Liver (tissue), 9 donors: ENCODE data around the gene CABLES1. TPM values are rescaled to one million over a fixed set of nuclear protein-coding genes. Genes with fewer than 3 reads are reported as not detected.

Experiments used
- DNase-seq: peaks from one replicate; pipeline ENCODE4 v3.0.0-alpha.2; 2017; ENCODE audit warnings: low spot score
- H3K27ac ChIP-seq, 2 donors: one replicate each; pipeline ENCODE4 v1.7.0; 2013; ENCODE audit warnings: inconsistent platforms in 2 of 2, low read length in 2 of 2, control low read depth in 1 of 2, low read depth in 1 of 2, mild to moderate bottlenecking in 1 of 2
- H3K27me3 ChIP-seq, 4 donors: one replicate each; pipeline versions ENCODE4 v1.6.1 to v1.7.0; 2013; ENCODE audit warnings: low read length in 3 of 4, inconsistent platforms in 1 of 4, mild to moderate bottlenecking in 1 of 4, moderate library complexity in 1 of 4; ENCODE audit not compliant: control insufficient read depth in 4 of 4, insufficient read depth in 4 of 4
- H3K36me3 ChIP-seq, 4 donors: one replicate each; pipeline versions ENCODE4 v1.6.1 to v1.7.0; 2013; ENCODE audit warnings: low read length in 3 of 4, mild to moderate bottlenecking in 3 of 4, low read depth in 1 of 4, moderate library complexity in 1 of 4; ENCODE audit not compliant: control insufficient read depth in 4 of 4, insufficient read depth in 3 of 4
- H3K4me1 ChIP-seq, 4 donors: one replicate each; pipeline versions ENCODE4 v1.6.1 to v1.7.0; 2013; ENCODE audit warnings: low read length in 3 of 4, mild to moderate bottlenecking in 3 of 4, moderate library complexity in 1 of 4; ENCODE audit not compliant: control insufficient read depth in 4 of 4, insufficient read depth in 4 of 4
- H3K4me3 ChIP-seq, 3 donors: one replicate each; pipeline versions ENCODE4 v1.6.1 to v1.7.0; 2013; ENCODE audit warnings: low read length in 3 of 3, control low read depth in 1 of 3, low read depth in 1 of 3, mild to moderate bottlenecking in 1 of 3
- H3K9ac ChIP-seq, 2 donors: one replicate each; pipeline ENCODE4 v1.7.0; 2013; ENCODE audit warnings: low read length in 2 of 2, mild to moderate bottlenecking in 2 of 2, moderate library complexity in 2 of 2, control low read depth in 1 of 2, low read depth in 1 of 2
- H3K9me3 ChIP-seq, 4 donors: one replicate each; pipeline versions ENCODE4 v1.6.1 to v1.7.0; 2013; ENCODE audit warnings: low read length in 3 of 4; ENCODE audit not compliant: control insufficient read depth in 4 of 4
- ATF3 ChIP-seq: IDR thresholded peaks from 2 replicates; pipeline ENCODE4 v1.6.1; 2016; ENCODE audit warnings: antibody characterized with exemption
- CTCF ChIP-seq: fragments of 150-350 bp; IDR thresholded peaks from 2 replicates; pipeline ENCODE4 v1.5.1; 2017; ENCODE audit warnings: improper control_type of control experiment, low read depth, low read length; ENCODE audit not compliant: missing input control
- EGR1 ChIP-seq, 2 donors: IDR thresholded peaks; 2 replicates each; pipeline ENCODE4 v1.6.1; 2016 to 2018; ENCODE audit warnings: antibody characterized with exemption in 2 of 2, low read depth in 2 of 2
- FOXA1 ChIP-seq: IDR thresholded peaks from 2 replicates; pipeline ENCODE4 v1.6.1; 2016; ENCODE audit warnings: antibody characterized with exemption
- GABPA ChIP-seq, 2 donors: IDR thresholded peaks in 1 of 2; conservative IDR thresholded peaks in 1 of 2; 2 replicates each; pipeline ENCODE4 v1.6.1; 2016; ENCODE audit warnings: antibody characterized with exemption in 2 of 2, mild to moderate bottlenecking in 1 of 2, moderate library complexity in 1 of 2
- HNF4A ChIP-seq, 2 donors: conservative IDR thresholded peaks; 2 replicates each; pipeline ENCODE4 v1.6.1; 2016; ENCODE audit warnings: antibody characterized with exemption in 2 of 2, mild to moderate bottlenecking in 2 of 2
- HNF4G ChIP-seq: IDR thresholded peaks from 2 replicates; pipeline ENCODE4 v1.6.1; 2016; ENCODE audit warnings: antibody characterized with exemption
- JUND ChIP-seq, 2 donors: IDR thresholded peaks; 2 replicates each; pipeline ENCODE4 v1.6.1; 2016; ENCODE audit warnings: antibody characterized with exemption in 2 of 2
- MAX ChIP-seq: IDR thresholded peaks from 2 replicates; pipeline ENCODE4 v1.6.1; 2016; ENCODE audit warnings: antibody characterized with exemption
- NR2F2 ChIP-seq: IDR thresholded peaks from 2 replicates; pipeline ENCODE4 v1.6.1; 2016; ENCODE audit warnings: antibody characterized with exemption
- RAD21 ChIP-seq, 2 donors: IDR thresholded peaks; 2 replicates each; pipeline ENCODE4 v1.6.1; 2016; ENCODE audit warnings: antibody characterized with exemption in 2 of 2, mild to moderate bottlenecking in 2 of 2
- REST ChIP-seq: IDR thresholded peaks from 2 replicates; pipeline ENCODE4 v1.6.1; 2016; ENCODE audit warnings: antibody characterized with exemption, mild to moderate bottlenecking
- RXRA ChIP-seq, 2 donors: IDR thresholded peaks; 2 replicates each; pipeline ENCODE4 v1.6.1; 2017 to 2018; ENCODE audit warnings: antibody characterized with exemption in 2 of 2, mild to moderate bottlenecking in 1 of 2
- TAF1 ChIP-seq: conservative IDR thresholded peaks from 2 replicates; pipeline ENCODE4 v1.6.1; 2016; ENCODE audit warnings: antibody characterized with exemption, mild to moderate bottlenecking
- YY1 ChIP-seq: IDR thresholded peaks from 2 replicates; pipeline ENCODE4 v1.6.1; 2016; ENCODE audit warnings: antibody characterized with exemption, mild to moderate bottlenecking
- WGBS: extraction: QIAGEN DNeasy Blood & Tissue Kit; methylation state at CpG from one replicate; pipeline ENCODE4 v1.1.7; 2013; 5-methylcytosine and 5-hydroxymethylcytosine counted together
- polyA plus RNA-seq, 2 donors: library from polyadenylated mRNA; stranded (reverse) in 1 of 2; unstranded in 1 of 2; fragments of 200-250 nt in 1 of 2; fragments of >200 nt in 1 of 2; fragmentation: Nextera tagmentation in 1 of 2; extraction: Ambion mirVana in 1 of 2; gene quantifications; one replicate each; pipeline versions ENCODE4 v1.2.1 to v1.2.3, GENCODE V29; 2013 to 2015
- total RNA-seq, 2 donors: library from RNA; depleted of rRNA; stranded (reverse); fragments of >200 nt; gene quantifications; one replicate each; pipeline ENCODE4 v1.2.3, GENCODE V29; 2014
- donor health status: healthy.
- donor health status: healthy.
- donor health status: healthy.
- donor health status: healthy.
- donor health status: healthy.

Gene CABLES1
- total and polyA plus RNA-seq, 4 donors = 3.3 to 8.9 (median 4.5) TPM

- Histone ChIP-seq H3K36me3 (peaks cover 0 to 6% (median 2%) of the 10 kb centered on the region in 4 donors), H3K4me3 (no peak overlapping the region), H3K9ac (no peak overlapping the region), H3K4me1 (peaks cover 1 to 28% (median 13%) of the 10 kb centered on the region in 4 donors), H3K27me3 (no peaks in the 10 kb centered on the region), H3K9me3 (no peaks in the 10 kb centered on the region), H3K27ac (no peak overlapping the region)
- 83% methylated on average over 22 of the region's 22 CpGs for WGBS
- no peak for DNase-seq
- TF ChIP-seq HNF4G (no peak), YY1 (no peak)
Observed at GRCh38 chr18:23196119-23197007, 61.1 kb downstream of the CABLES1 start.

- TF ChIP-seq CTCF (no peak), REST (no peak), HNF4A (conservative IDR thresholded peaks at IDR 0.05) (no peak), FOXA1 (no peak), RXRA (IDR thresholded peaks at IDR 0.05) (no peak), MAX (no peak), GABPA (IDR thresholded peaks at IDR 0.05 in 1 of 2, conservative IDR thresholded peaks at IDR 0.05 in 1 of 2) (no peak), HNF4G (no peak), JUND (IDR thresholded peaks at IDR 0.05) (no peak), RAD21 (IDR thresholded peaks at IDR 0.05) (no peak), ATF3 (no peak), NR2F2 (no peak), TAF1 (no peak), EGR1 (IDR thresholded peaks at IDR 0.05; ENCODE audit: low read depth in 2 of 2) (no peak), YY1 (no peak)
- 95% methylated on average over 5 of the region's 5 CpGs for WGBS
- no peaks in the 10 kb centered on the region for H3K27me3 ChIP-seq
- H3K9me3 ChIP-seq = no peaks in the 10 kb centered on the region
- no peak overlapping the region for H3K9ac ChIP-seq
- H3K4me3 ChIP-seq = no peak overlapping the region
- H3K4me1 ChIP-seq = peaks cover 0 to 20% (median 4%) of the 10 kb centered on the region in 4 donors
- H3K36me3 ChIP-seq = peaks cover 0 to 6% (median 2%) of the 10 kb centered on the region in 4 donors
- H3K27ac ChIP-seq = no peak overlapping the region
- no peak for DNase-seq
Observed at GRCh38 chr18:23198217-23198845, 63.0 kb downstream of the CABLES1 start.
